OCI-LY7 (cell line): Measurements from ENCODE around the gene PGAP3. TPM values are rescaled to one million over a fixed set of nuclear protein-coding genes. Genes with fewer than 3 reads are reported as not detected.

Source experiments
- BruUV-seq: library from RNA; stranded (reverse); fragments of 400-500 nt; replicated peaks from 2 replicates; lab custom pipeline; 2021; lab: Mats Ljungman, UMichigan
- CTCF ChIA-PET: fragments of 300-600 bp; sonication (Branson Sonifier 250); formaldehyde crosslinking; loops from one replicate; lab custom pipeline; 2022; ENCODE audit warnings: antibody characterized with exemption; ENCODE audit not compliant: unreplicated experiment; lab: Charles Lee
- POLR2A ChIA-PET: fragments of 300-600 bp; sonication (Branson Sonifier 250); formaldehyde crosslinking; loops from one replicate; lab custom pipeline; 2022; ENCODE audit warnings: antibody characterized with exemption; lab: Charles Lee
- DNase-seq: peaks from one replicate; pipeline ENCODE4 v3.0.0-alpha.2; 2015; ENCODE audit warnings: low spot score
- H2AFZ ChIP-seq: fragments of 200-600 bp; sonication (generic), shearing (Covaris generic); 2 replicates; pipeline ENCODE4 v1.6.1; 2014; ENCODE audit warnings: mild to moderate bottlenecking, antibody characterized with exemption, low read length, moderate library complexity
- H3K27ac ChIP-seq: fragments of 200-600 bp; sonication (generic); 2 replicates; pipeline ENCODE4 v1.5.1; 2014; ENCODE audit warnings: mixed run types, low read depth, mild to moderate bottlenecking, moderate library complexity, low read length, inconsistent platforms; ENCODE audit not compliant: poor library complexity, severe bottlenecking
- H3K36me3 ChIP-seq: fragments of 200-600 bp; sonication (generic); 2 replicates; pipeline ENCODE4 v1.6.1; 2014; ENCODE audit warnings: mild to moderate bottlenecking, antibody characterized with exemption, low read length, moderate library complexity, mixed read lengths; ENCODE audit not compliant: insufficient read depth
- H3K4me1 ChIP-seq: fragments of 200-600 bp; sonication (generic); 2 replicates; pipeline ENCODE4 v1.5.1; 2014; ENCODE audit warnings: mild to moderate bottlenecking, low read length; ENCODE audit not compliant: insufficient read depth, poor library complexity, severe bottlenecking
- H3K4me2 ChIP-seq: fragments of 200-600 bp; sonication (generic); 2 replicates; pipeline ENCODE4 v1.6.1; 2014; ENCODE audit warnings: mild to moderate bottlenecking, low read length
- H3K4me3 ChIP-seq: fragments of 200-600 bp; sonication (generic); 2 replicates; pipeline ENCODE4 v1.5.1; 2014; ENCODE audit warnings: mild to moderate bottlenecking, low read depth, low read length; ENCODE audit not compliant: poor library complexity, severe bottlenecking
- H3K79me2 ChIP-seq: fragments of 200-600 bp; sonication (generic); 2 replicates; pipeline ENCODE4 v1.6.1; 2016; ENCODE audit warnings: low read depth, mild to moderate bottlenecking, low read length, moderate library complexity, mixed read lengths; ENCODE audit not compliant: insufficient read depth
- H3K9me2 ChIP-seq: fragments of 200-600 bp; sonication (generic); 2 replicates; pipeline ENCODE4 v1.6.1; 2016; ENCODE audit warnings: mild to moderate bottlenecking, low read length, mixed read lengths; ENCODE audit not compliant: insufficient read depth
- H3K9me3 ChIP-seq: fragments of 200-600 bp; sonication (generic); 2 replicates; pipeline ENCODE4 v1.6.1; 2014; ENCODE audit warnings: mild to moderate bottlenecking, mixed run types, low read length, mixed read lengths
- H4K20me1 ChIP-seq: fragments of 200-600 bp; sonication (generic); 2 replicates; pipeline ENCODE4 v1.6.1; 2014; ENCODE audit warnings: mild to moderate bottlenecking, antibody characterized with exemption, low read length, moderate library complexity, mixed read lengths; ENCODE audit not compliant: insufficient read depth
- CTCF ChIP-seq: fragments of 200-600 bp; sonication (generic); conservative IDR thresholded peaks from 2 replicates; pipeline ENCODE4 v1.5.1; 2014; ENCODE audit warnings: mild to moderate bottlenecking, antibody characterized with exemption, low read length, moderate library complexity, mixed read lengths
- EZH2phosphoT487 ChIP-seq: fragments of 200-600 bp; sonication (generic); IDR thresholded peaks from 2 replicates; pipeline ENCODE4 v1.6.1; 2018; ENCODE audit warnings: low read depth, borderline replicate concordance, mild to moderate bottlenecking, mixed run types, antibody characterized with exemption, low read length, moderate library complexity, mixed read lengths
- intact Hi-C: fragments of 100-400 bp; cut with micrococcal nuclease; formaldehyde crosslinking; loops from one replicate; pipeline ENCODE4 v1.10.0; 2022; ENCODE audit not compliant: unreplicated experiment
- total RNA-seq, 2 experiments: library from RNA; depleted of rRNA in 1 of 2; stranded (reverse); fragments of >200 nt in 1 of 2; shearing (Covaris generic) in 1 of 2; gene quantifications; 2 replicates each; pipeline ENCODE4 v1.2.3, GENCODE V29; 2014 to 2022

PGAP3 gene
- total RNA-seq, 2 experiments from 2014 or later: 8.7 to 9.2 TPM

GRCh38 chr17:39683295-39683939 is 4.4 kb downstream of the PGAP3 start:
- POLR2A ChIA-PET: interaction anchor here (1.0 kb wide), 1 partner anchor 70 kb away, joined by 4 read pairs; no protein-coding TSS in a partner anchor
- no peak for TF ChIP-seq EZH2phosphoT487
- no peak for TF ChIP-seq CTCF
- CTCF ChIA-PET: interaction anchor here (0.5 kb wide), 1 partner anchor 12 kb away, joined by 3 read pairs; no protein-coding TSS in a partner anchor
- Histone ChIP-seq H3K4me1 (peaks cover 24% of the 10 kb centered on the region), H3K4me3 (no peak overlapping the region), H3K9me3 (no peaks in the 10 kb centered on the region), H3K9me2 (no peaks in the 10 kb centered on the region), H3K4me2 (no peak overlapping the region), H4K20me1 (no peaks in the 10 kb centered on the region), H3K36me3 (no peaks in the 10 kb centered on the region), H3K79me2 (0 out of 2 replicates have a peak, but pooled peaks cover 3% of the 10 kb centered on the region), H2AFZ (no peak overlapping the region), H3K27ac (no peak overlapping the region)
- no TSS peak for BruUV-seq
- DNase-seq: no peak
- intact Hi-C loops: no loop called here

DNA sequence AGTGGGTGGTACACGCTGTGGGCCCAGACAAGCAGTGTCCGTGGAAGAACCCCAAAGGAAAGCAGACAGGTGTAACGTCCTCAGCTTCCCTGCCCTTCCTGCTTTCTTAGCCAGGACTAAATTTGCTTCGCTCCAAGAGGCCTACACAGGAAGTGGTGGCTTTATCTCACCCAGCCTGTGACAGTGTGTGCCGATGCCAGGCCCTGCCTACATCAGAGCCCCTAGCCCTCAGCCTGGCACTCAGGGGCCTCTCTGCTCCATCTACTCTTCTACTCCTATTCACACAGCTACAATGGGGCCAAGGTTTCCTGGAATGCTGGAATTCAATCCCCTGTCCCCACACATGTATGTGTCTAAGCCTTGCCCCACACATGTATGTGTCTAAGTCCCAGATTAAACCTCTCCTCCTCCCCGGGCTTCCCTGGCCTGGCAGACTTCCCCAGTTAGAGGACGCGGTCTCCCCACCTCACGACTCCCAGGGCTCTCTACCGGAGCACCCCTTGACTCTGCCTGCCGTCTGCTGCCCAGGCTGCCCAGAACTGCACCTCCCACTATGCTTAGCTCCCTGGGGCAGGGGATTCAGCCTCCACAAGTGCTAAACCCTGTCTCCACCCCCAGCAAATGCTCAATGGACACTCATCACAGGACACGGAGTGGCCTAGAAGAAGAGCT is 8.2 kb downstream of the PGAP3 start:
- ChIA-PET CTCF (no interaction called here), POLR2A (no interaction called here)
- Histone ChIP-seq H3K4me1 (peaks cover 33% of the 10 kb centered on the region), H3K4me2 (peak overlapping the region; percentile 27), H3K4me3 (no peak overlapping the region), H3K9me3 (no peaks in the 10 kb centered on the region), H3K27ac (no peak overlapping the region), H3K9me2 (no peaks in the 10 kb centered on the region), H3K79me2 (no peaks in the 10 kb centered on the region), H4K20me1 (no peaks in the 10 kb centered on the region), H2AFZ (peak overlapping the region; percentile 11; the same call in 1 of the 2 replicates), H3K36me3 (no peaks in the 10 kb centered on the region)
- BruUV-seq: no TSS peak
- DNase-seq: peak; percentile 27
- TF ChIP-seq EZH2phosphoT487: no peak
- TF ChIP-seq CTCF: no peak
- intact Hi-C loops: no loop called here
